CD14-positive monocyte (primary cell): ENCODE results near the gene SYTL2. TPM values are rescaled to one million over a fixed set of nuclear protein-coding genes. Genes with fewer than 3 reads are reported as not detected.

Experiments used
- DNase-seq, 3 donors: peaks; one replicate each; pipeline ENCODE4 v3.0.0-alpha.2; 2011 to 2022
- H2AFZ ChIP-seq: 2 replicates; pipeline ENCODE4 v1.6.0; 2012; ENCODE audit warnings: mild to moderate bottlenecking, low read depth, low read length, inconsistent platforms; ENCODE audit not compliant: insufficient read depth, poor library complexity, severe bottlenecking
- H3K27ac ChIP-seq, 2 donors: 1 replicate in 1 of 2; 2 replicates in 1 of 2; pipeline ENCODE4 v1.5.1; 2012 to 2013; ENCODE audit warnings: low read length in 2 of 2, control low read depth in 1 of 2, inconsistent platforms in 1 of 2, low read depth in 1 of 2, mild to moderate bottlenecking in 1 of 2
- H3K27me3 ChIP-seq, 2 donors: one replicate each; pipeline versions ENCODE4 v1.6.0 to v1.6.1; 2011 to 2013; ENCODE audit warnings: low read length in 2 of 2; ENCODE audit not compliant: control insufficient read depth in 2 of 2, insufficient read depth in 2 of 2
- H3K36me3 ChIP-seq, 2 donors: replicated peaks in 1 of 2; 1 replicate in 1 of 2; 2 replicates in 1 of 2; pipeline versions ENCODE4 v1.5.1 to v1.6.1; 2012 to 2013; ENCODE audit warnings: low read length in 2 of 2, control low read depth in 1 of 2, inconsistent platforms in 1 of 2, mild to moderate bottlenecking in 1 of 2; ENCODE audit not compliant: insufficient read depth in 2 of 2, control insufficient read depth in 1 of 2
- H3K4me1 ChIP-seq, 2 donors: 1 replicate in 1 of 2; 2 replicates in 1 of 2; pipeline versions ENCODE4 v1.5.1 to v1.6.1; 2012 to 2013; ENCODE audit warnings: low read length in 2 of 2, control low read depth in 1 of 2, inconsistent platforms in 1 of 2, mild to moderate bottlenecking in 1 of 2, moderate library complexity in 1 of 2; ENCODE audit not compliant: insufficient read depth in 2 of 2, control insufficient read depth in 1 of 2
- H3K4me2 ChIP-seq: replicated peaks from 2 replicates; pipeline ENCODE3; 2012; ENCODE audit warnings: low read length, moderate library complexity, mild to moderate bottlenecking; ENCODE audit not compliant: poor library complexity, severe bottlenecking; ENCODE audit errors: extremely low read depth
- H3K4me3 ChIP-seq, 3 experiments: fragments of 200-600 bp in 1 of 3; sonication (generic) in 1 of 3; replicated peaks in 1 of 3; 1 replicate in 2 of 3; 2 replicates in 1 of 3; pipeline ENCODE4 v1.5.1; 2011 to 2013; ENCODE audit warnings: low read length in 3 of 3, mild to moderate bottlenecking in 3 of 3, control low read depth in 2 of 3, low read depth in 2 of 3, inconsistent platforms in 1 of 3, moderate library complexity in 1 of 3
- H3K79me2 ChIP-seq: 2 replicates; pipeline ENCODE4 v1.6.0; 2012; ENCODE audit warnings: mild to moderate bottlenecking, control low read depth, inconsistent platforms, low read length, moderate library complexity; ENCODE audit not compliant: insufficient read depth
- H3K9ac ChIP-seq: 2 replicates; pipeline ENCODE4 v1.6.0; 2017; ENCODE audit warnings: low read length, mild to moderate bottlenecking; ENCODE audit not compliant: insufficient read depth, poor library complexity, severe bottlenecking
- H3K9me3 ChIP-seq, 2 donors: replicated peaks in 1 of 2; 1 replicate in 1 of 2; 2 replicates in 1 of 2; pipeline versions ENCODE4 v1.5.1 to v1.6.1; 2012 to 2013; ENCODE audit warnings: low read length in 2 of 2, control low read depth in 1 of 2; ENCODE audit not compliant: control insufficient read depth in 1 of 2, insufficient read depth in 1 of 2
- H4K20me1 ChIP-seq: 2 replicates; pipeline ENCODE4 v1.6.0; 2012; ENCODE audit warnings: mild to moderate bottlenecking, low read length, control low read depth, moderate library complexity; ENCODE audit not compliant: insufficient read depth
- H3K27ac Mint-ChIP-seq, 7 donors: one replicate each; pipeline ENCODE4 v1.8.0; 2020; ENCODE audit warnings: mild to moderate bottlenecking in 7 of 7, mixed read lengths in 7 of 7, moderate library complexity in 6 of 7, inconsistent platforms in 2 of 7
- H3K27me3 Mint-ChIP-seq, 3 donors: one replicate each; pipeline ENCODE4 v1.8.0; 2021 to 2022; ENCODE audit warnings: low read depth in 3 of 3, mild to moderate bottlenecking in 3 of 3, mixed read lengths in 3 of 3, moderate library complexity in 3 of 3, inconsistent platforms in 1 of 3
- H3K36me3 Mint-ChIP-seq, 2 donors: one replicate each; pipeline ENCODE4 v1.8.0; 2020; ENCODE audit warnings: mixed read lengths in 2 of 2, inconsistent platforms in 1 of 2, mild to moderate bottlenecking in 1 of 2
- H3K4me1 Mint-ChIP-seq: one replicate; pipeline ENCODE4 v1.8.0; 2020; ENCODE audit warnings: mild to moderate bottlenecking, mixed read lengths
- H3K4me3 Mint-ChIP-seq, 2 donors: one replicate each; pipeline ENCODE4 v1.8.0; 2020; ENCODE audit warnings: mild to moderate bottlenecking in 2 of 2, mixed read lengths in 2 of 2, moderate library complexity in 1 of 2
- H3K9me3 Mint-ChIP-seq, 7 donors: one replicate each; pipeline ENCODE4 v1.8.0; 2020 to 2022; ENCODE audit warnings: mixed read lengths in 7 of 7, mild to moderate bottlenecking in 6 of 7, moderate library complexity in 6 of 7, inconsistent platforms in 2 of 7
- CTCF ChIP-seq: fragments of 200-600 bp; IDR thresholded peaks from one replicate; pipeline ENCODE4 v1.8.0; 2022; ENCODE audit warnings: antibody characterized with exemption, mild to moderate bottlenecking
- WGBS: methylation state at CpG from one replicate; pipeline ENCODE4 v1.1.5; 2013; ENCODE audit warnings: missing lambda C conversion rate; ENCODE audit not compliant: insufficient coverage; 5-methylcytosine and 5-hydroxymethylcytosine counted together
- intact Hi-C, 2 donors: fragments of 100-400 bp; cut with micrococcal nuclease; formaldehyde crosslinking; loops; one replicate each; pipeline versions ENCODE4 v1.15.0 to v1.15.1; 2023
- polyA plus RNA-seq, 3 donors: library from polyadenylated mRNA; depleted of rRNA in 1 of 3; unstranded in 2 of 3; stranded (reverse) in 1 of 3; fragments of 300-500 nt in 2 of 3; fragments of >200 nt in 1 of 3; fragmentation: Illumina TruSeq in 2 of 3; gene quantifications; 1 replicate in 2 of 3; 2 replicates in 1 of 3; pipeline ENCODE4 v1.2.3, GENCODE V29; 2012 to 2021

Gene SYTL2
- polyA plus RNA-seq, 3 donors, result 0.30 to 0.48 (median 0.34) TPM

GRCh38 chr11:85815186-85815931 is 4.4 kb upstream of the SYTL2 start:
- TF ChIP-seq CTCF, result no peak
- Mint-ChIP-seq H3K4me1 (peaks cover 11% of the 10 kb centered on the region), H3K4me3 (no peak overlapping the region), H3K9me3 (peaks cover 0 to 5% (median 3%) of the 10 kb centered on the region in 7 donors), H3K36me3 (no peaks in the 10 kb centered on the region), H3K27ac (no peak overlapping the region), H3K27me3 (peaks cover 17 to 20% (median 20%) of the 10 kb centered on the region in 3 donors)
- Histone ChIP-seq H3K4me1 (peaks cover 8 to 10% of the 10 kb centered on the region in 2 donors), H3K79me2 (no peaks in the 10 kb centered on the region), H2AFZ (no peak overlapping the region), H3K4me2 (no peak overlapping the region), H4K20me1 (no peaks in the 10 kb centered on the region), H3K27ac (no peak overlapping the region), H3K36me3 (no peaks in the 10 kb centered on the region), H3K4me3 (no peak overlapping the region), H3K9ac (no peak overlapping the region), H3K27me3 (peaks cover 5 to 19% of the 10 kb centered on the region in 2 donors), H3K9me3 (no peaks in the 10 kb centered on the region)
- 100% methylated on average over 1 of the region's 4 CpGs for WGBS
- intact Hi-C loops, result no loop called here
- no peak for DNase-seq

GRCh38 chr11:85813721-85814120 is 2.8 kb upstream of the SYTL2 start:
- no peak overlapping the region for H3K27ac ChIP-seq
- Mint-ChIP-seq H3K27ac (peak overlapping the region in 1 of 7 donors; percentile 76), H3K9me3 (peaks cover 0 to 6% (median 3%) of the 10 kb centered on the region in 7 donors), H3K4me3 (no peak overlapping the region), H3K36me3 (no peaks in the 10 kb centered on the region), H3K4me1 (peaks cover 18% of the 10 kb centered on the region), H3K27me3 (peaks cover 24 to 30% (median 28%) of the 10 kb centered on the region in 3 donors)
- H3K4me2 ChIP-seq, result no peak overlapping the region
- H3K27me3 ChIP-seq, result peaks cover 5 to 27% of the 10 kb centered on the region in 2 donors
- WGBS, result no CpG with 5 or more reads among the region's 9 CpGs
- H3K9me3 ChIP-seq, result no peaks in the 10 kb centered on the region
- no peaks in the 10 kb centered on the region for H3K79me2 ChIP-seq
- H3K36me3 ChIP-seq, result no peaks in the 10 kb centered on the region
- peaks cover 14 to 16% of the 10 kb centered on the region in 2 donors for H3K4me1 ChIP-seq
- intact Hi-C loops, result no loop called here
- DNase-seq, result no peak
- TF ChIP-seq CTCF, result no peak
- no peak overlapping the region for H2AFZ ChIP-seq
- no peak overlapping the region for H3K4me3 ChIP-seq
- no peaks in the 10 kb centered on the region for H4K20me1 ChIP-seq
- H3K9ac ChIP-seq, result no peak overlapping the region
